Endothelial cell of umbilical vein (primary cell): Measurements from ENCODE around the gene ITPR1.

ENCODE experiments used
- CTCF ChIP-seq, 2 donors: IDR thresholded peaks; 1 replicate in 1 of 2; 2 replicates in 1 of 2; pipeline ENCODE4 v1.5.1; 2011; ENCODE audit warnings: low read length in 2 of 2, mild to moderate bottlenecking in 2 of 2, moderate library complexity in 2 of 2, control low read depth in 1 of 2, inconsistent platforms in 1 of 2, low read depth in 1 of 2; ENCODE audit not compliant: insufficient read depth in 1 of 2; ENCODE audit errors: extremely low read depth in 1 of 2
- POLR2A ChIP-seq: IDR thresholded peaks from 2 replicates; pipeline ENCODE4 v1.6.1; 2012; ENCODE audit warnings: low read depth, mild to moderate bottlenecking, control low read depth, low read length
- POLR2AphosphoS5 ChIP-seq: IDR thresholded peaks from 2 replicates; pipeline ENCODE4 v1.6.1; 2012; ENCODE audit warnings: low read depth, mild to moderate bottlenecking, control low read depth, low read length, moderate library complexity; ENCODE audit not compliant: insufficient read depth

DNA sequence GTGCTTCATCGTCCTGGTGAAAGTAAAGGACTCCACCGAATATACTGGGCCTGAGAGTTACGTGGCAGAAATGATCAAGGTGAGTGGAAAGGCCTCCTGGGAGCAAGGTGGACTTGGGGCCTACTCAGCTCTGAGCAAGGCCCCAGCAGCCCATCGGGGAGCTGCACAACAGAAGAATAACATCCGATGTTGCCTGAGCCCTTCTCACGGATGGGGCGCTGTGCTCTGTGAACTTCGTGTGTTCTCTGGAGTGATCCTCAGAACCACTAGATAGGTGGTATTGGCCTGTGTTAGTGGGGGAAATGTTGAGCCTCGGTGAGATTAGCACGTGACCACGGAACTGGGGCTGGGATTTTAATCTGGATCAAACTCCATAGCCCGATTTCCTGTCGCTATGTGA, 325.0 kb downstream of the ITPR1 start:
- TF ChIP-seq CTCF (IDR thresholded peaks at IDR 0.05; ENCODE audit: extremely low read depth in 1 of 2, insufficient read depth in 1 of 2, low read depth in 1 of 2, low read length in 2 of 2) (no peak), POLR2A (no peak), POLR2AphosphoS5 (no peak)
